DMS153 (cell line): ENCODE data around the gene ARMC2.
"Not testable (repeated sequence)": the region's sequence is repeated elsewhere in the genome, so short reads cannot be mapped to it uniquely, and the experiment has no call there.

Experiments used
- DNase-seq: peaks from one replicate; lab custom pipeline; 2025; lab: John Stamatoyannopoulos, UW

Gene ARMC2

DNA sequence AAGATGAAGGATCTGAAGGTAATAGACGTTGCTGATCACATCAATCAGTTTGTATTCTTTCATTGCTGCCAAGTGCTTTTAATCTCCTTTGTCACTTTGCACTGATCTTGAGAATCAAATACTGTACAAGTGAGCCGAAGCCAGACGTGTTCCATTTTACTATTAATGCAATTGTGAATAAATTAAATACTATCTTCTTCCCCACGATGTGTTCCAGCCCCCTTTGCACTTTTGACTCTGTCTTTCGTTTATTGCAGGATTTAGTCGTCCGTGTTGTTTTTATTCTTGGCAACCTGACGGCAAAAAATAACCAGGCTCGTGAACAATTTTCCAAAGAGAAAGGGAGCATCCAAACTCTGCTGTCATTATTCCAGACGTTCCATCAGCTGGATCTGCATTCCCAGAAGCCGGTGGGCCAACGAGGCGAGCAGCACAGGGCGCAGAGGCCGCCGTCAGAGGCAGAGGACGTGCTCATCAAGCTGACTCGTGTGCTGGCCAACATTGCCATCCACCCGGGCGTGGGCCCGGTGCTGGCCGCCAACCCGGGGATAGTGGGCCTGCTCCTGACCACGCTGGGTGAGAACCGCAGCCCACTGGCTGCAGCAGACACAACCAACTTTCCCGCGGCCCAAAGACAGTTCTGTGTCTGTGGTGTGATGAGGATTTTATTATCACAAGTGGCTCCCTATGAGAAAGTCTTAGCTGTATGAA lies 104.7 kb downstream of the ARMC2 start:
- DNase-seq = no peak

DNA sequence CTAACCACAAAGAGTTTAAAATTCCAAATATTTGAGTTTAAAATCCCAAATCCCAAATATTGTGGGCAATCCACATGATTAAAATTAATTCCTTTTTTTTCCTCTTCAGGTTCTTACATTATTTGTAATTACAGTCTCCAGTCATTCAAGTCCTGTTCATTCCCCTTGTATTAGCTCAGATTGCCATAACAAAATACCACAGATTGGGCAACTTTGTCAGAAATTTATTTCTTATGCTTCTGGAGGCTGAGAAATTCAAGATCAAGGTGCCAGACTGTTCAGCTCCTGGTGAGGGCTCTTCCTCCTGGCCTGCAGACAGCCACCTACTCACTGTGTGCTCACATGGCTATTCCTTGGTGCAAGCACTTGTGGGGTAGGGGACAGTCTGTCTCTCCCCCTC lies 105.5 kb downstream of the ARMC2 start:
- DNase-seq = no peak

DNA sequence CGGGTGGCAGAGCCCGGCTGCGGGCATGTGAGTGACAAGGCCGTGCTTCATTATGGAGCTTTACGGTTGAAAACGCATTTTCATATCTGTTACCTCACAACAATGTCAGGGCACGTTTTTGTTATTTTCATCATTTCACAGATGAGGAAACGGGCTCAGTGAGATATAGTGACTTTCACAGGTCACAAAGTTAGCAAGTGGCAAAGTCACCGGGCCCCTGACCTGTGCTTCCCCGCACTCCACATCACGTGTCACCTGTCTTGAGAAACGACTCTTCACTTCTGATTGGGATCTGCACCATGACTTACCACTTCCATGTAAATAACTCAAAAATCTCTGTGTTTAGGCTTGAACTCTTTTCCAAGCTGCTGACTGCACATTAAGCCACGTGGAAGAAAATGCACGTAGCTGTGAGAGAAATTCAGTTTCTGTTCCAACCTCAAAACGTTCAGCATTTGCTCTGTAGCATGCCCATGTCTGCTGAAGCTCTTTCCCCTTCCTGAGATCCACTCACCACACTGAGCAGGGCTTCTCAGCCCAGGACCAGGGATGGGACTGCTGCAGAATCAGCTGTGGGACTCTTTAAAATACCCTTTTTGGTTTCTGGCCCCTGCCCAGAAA lies 107.2 kb downstream of the ARMC2 start:
- DNase-seq = no peak

DNA sequence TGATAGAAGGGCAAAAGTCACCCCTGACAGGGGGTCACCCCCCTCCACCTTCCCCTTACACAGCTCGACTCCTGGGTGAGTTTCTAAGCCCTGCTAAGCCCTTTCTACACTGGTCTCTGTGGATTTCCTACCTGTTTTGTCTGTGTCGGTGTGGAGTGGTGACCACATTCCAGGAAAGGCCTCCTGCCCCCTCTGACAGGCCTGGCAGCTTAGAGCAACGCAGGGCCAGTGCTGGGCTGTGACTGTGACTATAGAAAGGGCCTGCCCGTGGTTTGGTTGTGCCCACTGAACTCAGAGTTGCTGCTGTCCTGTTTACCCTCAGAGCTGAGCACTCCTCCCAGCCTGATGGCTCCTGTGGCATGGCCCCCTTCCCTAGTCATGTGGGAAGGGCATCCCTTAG lies 109.0 kb downstream of the ARMC2 start:
- DNase-seq = no peak

DNA sequence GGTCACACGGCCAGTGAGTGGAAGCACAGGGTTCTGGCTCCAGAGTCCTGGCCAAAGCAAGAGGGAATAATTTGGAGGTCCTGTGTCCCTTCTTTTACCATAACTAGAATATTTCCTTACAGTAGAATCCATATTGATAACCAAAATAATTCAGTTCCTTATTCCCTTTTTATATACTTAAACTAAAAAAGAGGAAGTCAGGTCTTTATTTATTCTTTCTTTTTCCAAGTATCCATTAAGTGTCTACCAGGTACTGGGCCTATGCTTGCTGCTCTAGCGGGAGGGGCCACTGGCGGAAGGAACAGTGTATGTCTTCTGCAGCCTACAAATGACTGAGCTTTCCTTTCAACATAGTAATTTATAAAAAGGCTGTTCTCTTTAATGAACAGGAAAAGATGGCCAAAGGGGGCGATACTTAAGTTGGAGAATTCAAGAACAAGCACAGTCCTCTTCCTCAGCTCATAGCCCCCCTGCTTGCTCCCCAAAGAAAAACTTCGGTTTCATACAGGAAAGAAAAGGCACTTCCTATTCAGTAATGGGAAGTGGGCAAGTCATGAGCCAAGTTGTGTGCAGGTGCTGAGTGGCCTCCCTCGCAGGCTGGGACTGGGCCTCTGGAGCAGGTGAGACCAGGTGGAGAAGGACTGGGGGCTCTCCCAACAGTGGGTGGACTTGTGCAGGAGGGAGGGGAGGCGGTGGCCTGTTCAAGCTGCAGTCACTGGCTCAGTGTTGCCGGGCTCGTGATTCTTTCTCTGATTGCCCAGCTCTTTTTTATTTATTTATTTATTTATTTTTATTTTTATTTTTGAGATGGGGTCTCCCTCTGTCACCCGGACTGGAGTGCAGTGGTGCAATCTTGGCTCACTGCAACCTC lies 110.9 kb downstream of the ARMC2 start:
- DNase-seq = no peak

DNA sequence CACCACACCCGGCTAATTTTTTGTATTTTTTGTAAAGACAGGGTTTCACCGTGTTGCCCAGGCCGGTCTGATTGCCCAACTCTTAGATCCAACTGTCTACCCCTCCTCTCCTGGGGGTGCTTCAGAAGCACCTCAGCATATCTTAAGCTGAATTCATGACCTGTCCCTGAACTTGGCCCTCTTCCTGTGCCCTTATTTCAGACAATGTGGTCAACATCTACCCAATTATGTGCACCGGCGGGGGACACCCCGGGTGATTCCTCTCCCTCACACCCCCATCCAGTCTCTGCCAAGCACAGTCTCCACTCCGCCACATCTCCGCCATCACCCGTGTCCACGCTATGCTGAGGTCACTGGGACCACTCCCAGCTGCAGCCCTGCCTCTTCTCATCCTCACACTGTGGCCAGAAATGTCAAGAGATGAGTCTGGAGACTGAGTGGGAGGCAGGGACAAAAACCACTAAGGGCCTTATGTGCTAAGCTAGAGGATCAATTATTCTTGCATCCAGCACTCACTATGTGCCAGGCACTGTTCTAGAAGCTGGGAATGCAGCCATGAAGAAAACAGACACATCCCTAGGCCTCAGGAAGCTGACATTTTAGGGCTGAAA lies 111.9 kb downstream of the ARMC2 start:
- no peak for DNase-seq

DNA sequence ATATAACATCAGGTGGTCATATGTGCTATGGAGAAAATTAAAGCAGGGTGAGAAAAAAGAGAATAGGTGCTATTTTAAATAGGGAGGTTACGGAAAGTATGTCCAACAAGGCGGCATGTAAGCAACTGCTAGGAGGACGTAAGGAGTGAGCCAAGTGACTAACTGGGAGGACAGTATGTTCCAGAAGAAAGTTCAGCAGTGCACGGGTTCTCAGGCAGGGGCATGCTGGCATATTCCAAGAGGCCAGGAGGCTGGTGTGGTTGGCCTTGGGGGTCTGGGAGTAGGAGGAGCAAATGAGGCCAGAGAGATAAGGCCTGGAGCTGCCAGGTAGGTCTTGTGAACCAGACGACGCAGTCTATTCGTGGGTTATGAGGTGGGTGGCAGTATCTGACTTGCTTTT lies 112.4 kb downstream of the ARMC2 start:
- no peak for DNase-seq

DNA sequence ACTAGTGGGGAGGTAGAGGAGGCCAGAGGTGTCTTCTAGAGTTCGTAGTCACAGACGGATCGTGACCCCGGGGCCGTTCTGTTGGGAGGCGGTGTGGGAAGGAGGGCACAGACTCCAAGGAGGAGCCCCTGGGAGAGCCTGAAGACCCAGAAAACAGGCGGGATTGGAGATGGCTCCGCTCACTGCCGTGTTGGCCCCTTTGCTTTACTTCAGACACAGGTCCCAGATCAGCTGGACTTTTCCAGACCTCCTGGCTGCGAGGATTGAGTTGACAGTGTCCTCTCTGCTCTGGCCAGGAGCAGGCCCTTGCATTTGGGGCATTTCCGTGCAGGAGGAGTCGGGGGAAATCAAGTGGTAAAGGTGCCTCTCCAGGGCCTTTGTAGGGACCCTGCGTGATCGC lies 112.9 kb downstream of the ARMC2 start:
- DNase-seq = no peak

DNA sequence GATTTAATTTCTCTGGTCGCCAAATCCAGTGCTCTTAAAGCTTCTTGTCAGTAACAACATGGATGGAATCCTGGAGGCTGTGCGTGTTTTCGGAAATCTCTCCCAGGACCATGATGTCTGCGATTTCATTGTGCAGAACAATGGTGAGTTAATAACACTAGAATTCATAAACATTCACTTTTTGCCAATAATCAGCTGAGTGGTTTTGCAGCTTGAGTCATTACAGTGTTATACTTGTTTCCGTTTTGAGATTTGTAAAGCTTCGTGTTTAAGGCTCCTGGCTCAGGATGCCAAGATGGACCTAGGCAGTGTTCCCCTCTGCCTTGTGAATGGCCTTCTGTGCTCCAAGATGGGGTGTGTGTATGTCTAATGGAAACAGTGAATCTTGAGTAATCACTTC lies 113.8 kb downstream of the ARMC2 start:
- no peak for DNase-seq

DNA sequence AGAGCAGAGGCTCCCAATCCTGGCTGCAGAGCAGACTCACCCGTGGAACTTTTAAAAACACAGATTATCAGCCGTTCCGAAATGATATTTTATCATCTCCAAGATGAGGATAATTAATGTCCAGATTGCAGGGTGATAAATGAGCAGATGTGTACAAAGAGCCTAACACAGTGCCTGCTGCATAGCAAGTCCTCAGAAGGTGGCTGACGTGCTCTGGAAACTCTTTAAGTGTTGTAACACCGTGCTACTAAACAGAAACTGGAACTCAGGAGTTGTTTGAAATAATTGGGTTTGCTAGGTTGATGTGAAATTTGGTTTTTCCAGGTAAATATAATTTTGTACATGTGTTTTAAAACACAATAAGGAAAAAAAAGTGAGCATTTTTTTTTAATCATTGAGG lies 118.0 kb downstream of the ARMC2 start:
- no peak for DNase-seq

DNA sequence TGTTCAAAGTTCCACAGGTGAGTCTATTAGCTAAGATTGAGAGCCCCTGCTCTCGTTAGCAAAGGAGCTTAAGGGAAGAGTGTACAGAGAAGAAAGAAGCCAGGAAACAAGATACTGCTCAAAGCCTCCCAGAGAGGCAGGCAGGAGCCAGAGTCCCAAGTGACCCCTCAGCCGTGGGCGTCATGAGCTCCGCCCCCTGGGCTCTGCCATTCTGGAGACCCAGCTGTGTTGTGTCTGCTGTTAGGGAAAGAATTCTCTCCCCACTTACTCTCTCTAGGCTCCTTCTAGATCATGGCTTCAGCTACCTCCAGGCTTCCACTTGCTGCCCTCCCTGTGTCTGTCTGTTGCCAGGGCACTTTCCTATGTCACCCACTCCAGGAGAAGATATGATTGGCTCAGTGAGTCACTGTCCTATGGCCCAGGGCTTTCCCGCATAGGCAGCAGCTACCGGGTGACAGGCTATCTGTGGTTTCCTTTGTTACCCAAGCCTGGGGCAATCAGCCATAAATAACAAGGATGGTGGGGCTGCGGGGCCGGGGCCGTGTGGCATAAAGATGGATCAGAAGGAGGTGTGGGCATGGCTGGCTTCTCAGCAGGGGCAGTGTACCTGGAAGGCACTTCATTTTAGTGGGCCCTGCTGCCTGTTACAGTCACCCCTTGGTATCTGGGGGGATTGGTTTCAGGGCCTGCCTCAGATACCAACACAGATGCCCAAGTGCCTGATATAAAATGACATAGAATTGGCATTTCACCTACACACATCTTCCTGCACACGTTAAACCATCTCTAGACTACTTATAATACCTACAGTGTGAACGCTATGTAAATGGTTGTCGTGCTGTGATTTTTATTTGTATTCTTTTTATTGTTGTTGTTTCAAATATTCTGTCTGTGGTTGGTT lies 118.9 kb downstream of the ARMC2 start:
- DNase-seq = no peak

DNA sequence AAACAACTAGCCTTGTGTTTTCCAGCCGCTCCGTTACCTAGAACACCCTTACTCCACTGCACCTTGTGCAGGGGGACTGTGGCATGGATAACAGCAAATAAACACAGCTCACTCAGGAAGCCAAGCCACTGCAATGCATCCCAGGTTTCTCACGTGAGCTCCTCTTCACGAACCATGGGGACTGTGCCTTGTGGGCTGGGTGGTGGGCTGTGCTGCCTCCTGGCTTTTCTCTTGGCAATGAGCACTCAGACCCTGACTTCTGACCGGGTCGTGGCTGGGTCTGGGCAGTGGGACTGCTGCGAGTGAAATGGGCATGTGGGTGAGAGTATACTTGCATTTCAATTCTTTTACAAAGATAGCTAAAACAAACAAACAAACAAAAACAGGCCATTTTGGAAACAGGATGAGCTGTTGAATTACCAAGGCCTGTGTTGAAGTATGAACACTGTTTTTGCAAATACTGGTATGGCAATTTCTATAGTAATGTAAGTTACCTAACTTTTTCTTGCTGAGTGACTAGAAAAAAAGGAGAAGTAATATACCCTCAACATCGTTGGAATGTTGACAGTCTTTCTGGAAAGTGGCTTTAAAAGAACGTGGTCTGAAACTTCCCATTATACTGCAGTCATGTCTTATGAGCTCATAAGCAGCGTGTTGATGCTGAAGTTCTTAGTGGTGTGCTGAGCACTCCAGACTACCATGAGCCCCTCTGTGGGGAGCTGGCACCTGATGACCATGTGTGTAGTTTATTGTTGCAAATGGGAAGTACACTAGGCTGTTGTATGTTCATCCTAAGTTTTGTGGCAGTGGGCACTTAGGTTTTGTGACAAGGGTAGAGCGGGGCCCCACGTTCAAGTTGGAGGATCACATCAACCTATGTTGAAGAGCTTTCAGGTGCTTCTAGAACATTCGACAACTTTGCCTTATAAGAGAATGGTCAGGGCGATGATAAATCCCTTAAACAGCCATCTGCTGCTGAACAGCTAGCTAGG lies 120.4 kb downstream of the ARMC2 start:
- DNase-seq = no peak

DNA sequence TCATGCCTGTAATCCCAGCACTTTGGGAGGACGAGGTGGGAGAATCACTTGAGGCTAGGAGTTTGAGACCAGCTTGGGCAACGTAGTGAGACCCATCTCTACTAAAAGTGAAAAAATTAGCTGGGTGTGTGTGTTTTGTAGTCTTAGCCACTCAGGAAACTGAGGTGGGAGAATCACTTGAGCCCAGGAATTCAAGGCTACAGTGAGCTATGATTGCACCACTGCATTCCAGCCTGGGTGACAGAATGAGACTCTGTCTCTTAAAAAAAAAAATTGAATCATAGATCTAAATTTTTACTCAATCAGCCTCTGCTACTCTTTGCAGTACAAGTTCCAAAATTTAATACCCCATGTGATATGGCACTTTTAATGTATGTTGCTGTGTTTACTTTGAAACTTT lies 121.6 kb downstream of the ARMC2 start:
- no peak for DNase-seq

DNA sequence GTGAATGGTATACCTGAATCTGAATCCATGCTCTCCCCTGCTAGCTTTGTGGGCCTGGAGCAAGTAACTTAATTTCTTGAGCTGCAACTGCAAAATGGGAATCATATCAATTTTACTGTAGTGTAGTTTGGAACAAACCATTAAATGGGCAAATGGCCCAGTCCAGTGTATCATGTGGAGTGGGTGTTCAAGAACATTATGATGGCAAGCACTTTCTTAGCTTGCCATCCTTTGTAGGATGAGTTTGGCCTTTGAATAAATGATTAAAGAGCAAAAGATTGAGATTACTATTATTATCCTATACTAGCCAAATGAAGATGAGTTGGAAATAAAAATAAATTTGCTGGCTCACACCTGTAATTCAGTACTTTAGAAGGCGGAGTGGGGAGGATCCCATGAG lies 126.0 kb downstream of the ARMC2 start:
- no peak for DNase-seq

DNA sequence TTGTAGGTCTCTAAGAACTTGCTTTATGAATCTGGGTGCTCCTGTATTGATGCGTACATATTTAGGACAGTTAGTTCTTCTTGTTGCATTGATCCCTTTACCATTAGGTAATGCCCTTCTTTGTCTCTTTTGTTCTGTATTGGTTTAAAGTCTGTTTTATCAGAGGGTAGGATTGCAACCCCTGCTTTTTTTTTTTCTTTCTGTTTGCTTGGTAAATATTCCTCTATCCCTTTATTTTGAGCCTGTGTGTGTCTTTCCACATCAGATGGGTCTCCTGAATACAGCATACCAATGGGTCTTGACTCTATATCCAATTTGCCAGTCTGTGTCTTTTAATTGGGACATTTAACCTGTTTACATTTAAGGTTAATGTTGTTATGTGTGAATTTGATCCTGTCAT lies 130.4 kb downstream of the ARMC2 start:
- not testable (repeated sequence) for DNase-seq

DNA sequence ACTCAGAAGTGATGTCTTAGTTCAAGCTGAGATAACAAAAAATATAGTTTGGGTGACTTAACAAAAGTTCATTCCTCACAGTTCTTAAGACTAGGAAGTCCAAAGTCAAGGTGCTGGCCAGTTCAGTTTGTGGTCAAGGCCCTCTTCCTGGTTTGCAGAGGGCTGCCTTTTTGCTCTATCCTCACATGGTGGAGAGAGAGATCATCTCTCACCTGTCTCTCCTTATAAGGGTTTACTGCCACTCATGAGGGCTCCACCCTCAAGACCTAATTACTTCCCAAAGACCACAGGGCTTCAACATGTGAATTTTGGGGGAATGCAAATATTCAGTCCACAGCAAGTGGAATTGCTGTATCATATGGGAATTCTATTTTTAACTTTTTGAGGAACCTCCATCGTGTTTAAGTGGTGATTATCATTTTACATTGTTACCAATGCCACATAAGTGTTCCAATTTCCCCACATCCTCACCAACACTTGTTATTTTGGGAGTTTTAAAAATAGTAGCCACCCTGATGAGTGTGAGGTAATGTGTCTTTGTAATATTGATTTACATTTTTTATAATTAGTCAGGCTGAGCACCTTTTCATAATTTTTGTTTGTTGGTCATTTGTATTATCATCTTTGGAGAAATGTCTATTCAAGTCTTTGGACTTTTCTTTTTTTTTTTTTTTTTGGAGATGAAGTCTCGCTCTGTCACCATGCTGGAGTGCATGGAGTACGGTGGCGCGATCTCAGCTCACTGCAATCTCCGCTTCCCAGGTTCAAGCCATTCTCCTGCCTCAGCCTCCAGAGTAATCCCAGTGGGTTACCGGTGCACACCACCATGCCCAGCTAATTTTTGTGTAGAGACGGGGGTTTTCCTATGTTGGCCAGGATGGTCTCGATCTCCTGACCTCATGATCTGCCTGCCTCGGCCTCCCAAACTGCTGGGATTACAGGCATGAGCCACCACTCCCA lies 134.2 kb downstream of the ARMC2 start:
- no peak for DNase-seq

DNA sequence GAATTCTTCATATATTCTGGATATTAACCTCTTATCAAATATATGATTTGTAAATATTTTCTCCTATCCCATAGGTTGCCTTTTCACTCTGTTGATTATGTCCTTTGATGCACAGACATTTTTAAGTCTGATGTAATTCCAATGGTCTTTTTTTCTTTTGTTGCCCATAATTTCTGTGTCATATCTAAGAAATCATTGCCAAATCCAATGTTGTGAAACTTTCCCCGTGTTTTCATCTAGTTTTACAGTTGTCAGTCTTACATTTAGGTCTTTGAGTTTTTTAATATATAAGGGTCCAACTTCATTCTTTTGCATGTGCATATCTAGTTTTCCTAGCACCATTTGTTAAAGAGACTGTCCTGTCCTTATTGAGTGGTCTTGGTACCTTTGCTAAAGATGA lies 134.9 kb downstream of the ARMC2 start:
- no peak for DNase-seq

DNA sequence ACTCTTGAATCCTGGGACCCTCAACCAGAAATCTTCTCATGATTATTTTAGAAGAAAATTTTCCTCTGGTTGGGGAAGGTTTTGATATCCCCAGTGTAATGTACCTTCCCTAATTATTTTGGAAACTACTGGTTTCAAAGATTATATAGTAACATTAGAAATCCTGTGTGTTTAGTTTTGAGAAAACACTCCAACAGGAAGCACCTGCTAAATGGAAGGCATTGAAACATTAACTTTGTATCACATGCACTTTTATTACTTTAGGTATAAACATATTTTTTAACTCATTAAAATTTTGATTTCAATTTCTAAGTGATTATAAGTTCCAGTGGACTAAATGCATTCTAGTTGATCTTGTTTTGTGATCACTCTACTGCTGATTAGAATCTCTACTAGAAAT lies 137.1 kb downstream of the ARMC2 start:
- DNase-seq = no peak

DNA sequence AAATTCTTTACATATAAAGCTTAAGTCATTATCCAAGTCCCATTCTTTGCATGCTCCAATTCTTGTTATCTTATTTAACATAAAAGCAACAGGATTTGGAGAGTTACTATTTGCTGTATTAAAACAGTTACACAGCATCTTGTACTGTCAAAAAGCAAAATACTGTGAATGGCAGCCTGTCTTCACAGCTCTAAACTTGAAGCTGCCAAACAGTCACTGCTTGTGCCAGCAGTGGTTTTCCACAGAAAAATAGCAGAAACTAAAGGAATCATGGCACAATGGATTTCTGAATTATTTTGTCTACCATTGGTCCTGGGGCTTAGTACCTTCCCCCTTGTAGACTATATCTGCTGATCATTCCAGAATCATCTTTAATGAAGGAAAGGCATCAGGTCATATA lies 138.9 kb downstream of the ARMC2 start:
- DNase-seq = no peak
